T-helper 2 cell treated with Interferon-gamma antibody and Interleukin-4, amounts not matched to agents 100 ng/mL and 5 ng/mL, for 36 hours (primary cell): ENCODE measurements around the gene NACA. TPM values are rescaled to one million over a fixed set of nuclear protein-coding genes. Genes with fewer than 3 reads are reported as not detected.
"Not testable (repeated sequence)": the region's sequence is repeated elsewhere in the genome, so short reads cannot be mapped to it uniquely, and the experiment has no call there.

Experiments
- intact Hi-C: fragments of 100-400 bp; cut with micrococcal nuclease; formaldehyde crosslinking; loops from one replicate; pipeline ENCODE4 v1.15.1; 2023
- total RNA-seq: library from RNA; stranded (reverse); gene quantifications from 2 replicates; pipeline ENCODE4 v1.2.3, GENCODE V29; 2022

Gene NACA
- total RNA-seq, 1 donor from 2014 or later = 851 TPM

GRCh38 chr12:56725723-56726102 is 614 bp upstream of the NACA start:
- intact Hi-C loops = loop anchor here (1.0 to 5.0 kb wide), 5 partner anchors 27 to 362 kb away; partner anchors contain the start of genes NAB2, PRIM1 and PTGES3

DNA sequence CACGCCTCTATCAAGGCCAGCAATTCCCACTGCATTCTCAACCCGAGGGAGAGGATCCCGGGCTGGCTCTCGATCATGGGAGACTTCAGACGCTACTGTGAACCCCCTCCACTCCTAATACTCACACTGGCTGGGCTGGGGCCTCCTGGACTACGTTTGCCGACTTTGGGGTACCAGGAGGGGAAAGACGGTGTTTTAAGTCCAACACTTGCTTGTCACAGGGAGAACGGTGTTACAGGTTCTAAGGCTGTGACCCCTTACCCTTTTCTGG is 463 bp downstream of the NACA start:
- intact Hi-C loops = loop anchor here (2.0 kb wide), 1 partner anchor 88 kb away; no protein-coding TSS in a partner anchor

GRCh38 chr12:56723889-56724700 is 1.0 kb downstream of the NACA start:
- intact Hi-C loops = loop anchor here (2.0 kb wide), 1 partner anchor 87 kb away; no protein-coding TSS in a partner anchor

DNA sequence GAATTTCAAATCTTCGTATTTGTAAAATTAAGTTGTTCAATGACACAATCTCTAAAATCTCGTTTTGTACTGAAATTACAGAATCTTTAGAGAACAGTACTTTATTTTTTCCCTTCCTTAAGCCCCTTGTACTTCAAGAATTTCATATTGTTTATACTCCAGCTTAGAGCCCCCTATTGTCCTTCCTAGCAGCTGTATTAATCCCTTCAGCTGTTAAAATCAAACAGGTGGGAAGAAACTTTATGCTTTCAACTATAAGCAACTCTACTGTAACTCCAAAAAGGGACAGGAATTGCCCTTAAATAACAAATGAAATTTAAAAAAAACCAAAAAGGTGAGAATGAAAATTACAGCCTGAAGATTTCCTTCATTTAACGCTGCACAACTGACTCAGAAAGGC is 1.7 kb downstream of the NACA start:
- intact Hi-C loops = no loop called here

- intact Hi-C loops = no loop called here
Observed at GRCh38 chr12:56722832-56723231, 2.3 kb downstream of the NACA start.

DNA sequence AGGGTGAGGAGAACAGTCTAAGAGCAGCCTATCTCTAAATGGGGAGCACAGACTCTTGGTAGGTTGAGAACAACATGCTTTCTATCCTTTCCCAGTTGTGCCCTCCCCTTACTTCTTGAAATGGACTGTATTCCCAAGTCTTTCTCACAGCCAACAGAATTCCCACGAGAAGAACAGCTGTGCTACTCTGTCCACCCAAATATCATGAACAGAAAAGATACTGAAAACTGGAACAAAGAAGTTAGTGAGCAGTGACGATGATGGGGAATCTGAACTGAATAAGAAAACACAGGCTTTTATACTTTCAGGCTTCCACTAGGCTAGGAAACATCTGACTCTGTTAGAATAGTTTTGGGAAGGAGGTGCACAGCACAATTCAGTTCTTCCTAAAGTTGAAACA is 3.4 kb downstream of the NACA start:
- intact Hi-C loops = no loop called here

- intact Hi-C loops = no loop called here
Observed at GRCh38 chr12:56721216-56721615, 3.9 kb downstream of the NACA start.

DNA sequence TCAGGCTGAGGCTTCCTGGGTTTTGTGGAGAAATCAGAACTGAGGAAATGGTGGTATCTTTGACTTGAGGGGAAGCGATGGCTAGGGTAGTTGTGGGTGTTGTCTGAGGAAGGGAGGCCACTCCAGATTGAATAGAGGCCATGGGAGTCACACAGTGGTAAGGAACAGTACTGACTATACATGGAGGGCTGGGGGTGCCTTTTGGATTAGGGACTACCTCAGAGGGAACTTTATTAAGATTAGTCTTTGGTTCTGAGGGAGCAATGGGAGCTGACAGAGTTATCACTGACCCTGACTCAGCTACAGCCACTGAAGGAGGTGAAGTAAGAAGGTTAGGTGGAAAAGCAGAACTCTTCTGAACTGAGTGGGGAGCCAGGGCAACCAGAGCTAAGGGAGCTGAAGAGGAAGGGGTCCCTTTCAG is 4.4 kb downstream of the NACA start:
- intact Hi-C loops = no loop called here

GRCh38 chr12:56719056-56719455 is 6.0 kb downstream of the NACA start:
- intact Hi-C loops = no loop called here

DNA sequence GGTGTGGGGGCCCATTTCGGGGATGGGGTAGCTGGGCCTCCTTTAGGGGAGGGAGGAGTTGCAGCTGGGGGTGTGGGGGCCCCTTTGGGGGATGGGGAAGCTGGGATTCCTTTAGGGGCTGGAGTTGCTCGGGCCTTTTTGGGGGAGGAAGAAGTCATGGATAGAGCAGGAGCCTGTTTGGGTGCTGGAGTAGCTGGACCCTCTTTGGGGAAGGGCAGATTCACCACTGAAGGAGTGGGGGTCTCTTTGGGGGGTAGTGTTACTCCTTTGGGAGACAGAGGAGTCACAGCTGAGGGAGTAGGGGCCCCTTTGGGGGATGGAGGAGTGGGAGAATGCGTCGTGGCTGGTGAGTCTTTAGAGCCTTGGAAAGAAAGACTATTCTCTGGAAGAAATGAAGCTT is 6.5 kb downstream of the NACA start:
- intact Hi-C loops = no loop called here

DNA sequence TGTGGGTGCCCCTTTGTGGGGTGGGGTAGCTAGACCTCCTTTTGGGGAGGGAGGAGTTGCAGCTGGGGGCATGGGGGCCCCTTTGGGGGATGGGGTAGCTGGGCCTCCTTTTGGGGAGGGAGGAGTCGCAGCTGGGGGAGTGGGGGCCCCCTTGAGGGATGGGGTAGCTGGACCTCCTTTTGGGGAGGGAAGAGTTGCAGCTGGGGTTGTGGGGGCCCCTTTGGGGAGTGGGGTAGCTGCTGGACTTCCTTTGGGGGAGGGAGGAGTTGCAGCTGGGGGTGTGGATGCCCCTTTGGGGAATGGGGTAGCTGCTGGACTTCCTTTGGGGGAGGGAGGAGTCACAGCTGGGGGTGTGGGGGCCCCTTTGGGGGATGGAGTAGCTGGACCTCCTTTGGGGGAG is 7.0 kb downstream of the NACA start:
- intact Hi-C loops = no loop called here

DNA sequence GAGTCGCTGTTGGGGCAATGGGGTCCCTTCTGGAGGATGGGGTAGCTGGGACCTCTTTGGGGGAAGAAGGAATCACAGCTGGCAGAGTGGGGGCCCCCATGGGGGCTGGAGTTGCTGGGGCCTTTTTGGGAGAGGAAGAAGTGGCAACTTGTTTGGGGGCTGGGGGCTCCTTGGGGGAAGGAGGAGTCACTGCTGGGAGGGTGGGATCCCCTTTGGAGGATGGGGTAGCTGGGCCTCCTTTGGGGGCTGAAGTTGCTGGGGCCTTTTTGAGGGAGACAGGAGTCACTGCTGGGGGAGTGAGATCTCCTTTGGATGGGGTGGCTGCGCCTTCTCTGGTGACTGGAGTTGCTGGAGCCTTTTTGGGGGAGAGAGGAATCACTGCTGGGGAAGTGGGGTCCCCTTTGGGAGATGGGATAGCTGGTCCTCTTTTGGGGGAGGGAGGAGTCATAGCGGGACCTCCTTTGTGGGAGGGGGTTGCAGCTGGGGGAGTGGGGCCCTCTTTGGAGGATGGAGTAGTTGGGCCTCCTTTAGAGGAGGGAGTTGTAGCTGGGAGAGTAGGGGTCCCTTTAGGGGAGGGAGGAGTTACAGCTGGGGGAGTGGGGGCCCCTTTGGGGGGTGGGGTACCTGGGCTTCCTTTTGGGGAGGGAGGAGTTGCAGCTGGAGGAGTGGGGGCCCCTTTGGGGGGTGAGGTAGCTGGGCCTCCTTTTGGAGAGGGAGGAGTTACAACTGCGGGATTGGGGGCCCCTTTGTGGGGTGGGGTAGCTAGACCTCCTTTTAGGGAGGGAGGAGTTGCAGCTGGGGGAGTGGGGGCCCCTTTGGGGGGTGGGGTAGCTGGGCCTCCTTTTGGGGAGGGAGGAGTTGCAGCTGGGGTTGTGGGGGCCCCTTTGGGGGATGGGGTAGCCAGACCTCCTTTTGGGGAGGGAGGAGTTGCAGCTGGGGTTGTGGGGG is 7.9 kb downstream of the NACA start:
- intact Hi-C loops = no loop called here

DNA sequence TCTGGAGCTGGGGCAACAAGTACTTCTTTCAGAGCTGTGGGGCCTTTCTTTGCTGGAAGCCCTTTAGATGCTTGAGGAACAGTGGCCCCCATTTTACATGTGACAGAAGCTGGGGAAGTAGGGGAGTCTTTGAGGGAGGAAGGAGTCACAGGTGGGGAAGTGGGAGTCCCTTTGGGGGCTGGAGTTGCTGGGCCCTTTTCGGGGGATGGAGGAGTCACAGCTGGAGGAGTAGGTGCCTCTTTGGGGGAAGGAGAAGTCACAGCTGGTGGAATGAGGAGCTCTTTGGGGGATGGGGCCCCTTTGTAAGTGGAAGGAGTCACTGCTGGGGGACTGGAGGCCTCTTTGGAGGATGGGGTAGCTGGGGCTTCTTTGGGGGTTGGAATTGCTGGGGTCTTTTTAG is 8.6 kb downstream of the NACA start:
- intact Hi-C loops = no loop called here

GRCh38 chr12:56715798-56716197 is 9.3 kb downstream of the NACA start:
- intact Hi-C loops = no loop called here

DNA sequence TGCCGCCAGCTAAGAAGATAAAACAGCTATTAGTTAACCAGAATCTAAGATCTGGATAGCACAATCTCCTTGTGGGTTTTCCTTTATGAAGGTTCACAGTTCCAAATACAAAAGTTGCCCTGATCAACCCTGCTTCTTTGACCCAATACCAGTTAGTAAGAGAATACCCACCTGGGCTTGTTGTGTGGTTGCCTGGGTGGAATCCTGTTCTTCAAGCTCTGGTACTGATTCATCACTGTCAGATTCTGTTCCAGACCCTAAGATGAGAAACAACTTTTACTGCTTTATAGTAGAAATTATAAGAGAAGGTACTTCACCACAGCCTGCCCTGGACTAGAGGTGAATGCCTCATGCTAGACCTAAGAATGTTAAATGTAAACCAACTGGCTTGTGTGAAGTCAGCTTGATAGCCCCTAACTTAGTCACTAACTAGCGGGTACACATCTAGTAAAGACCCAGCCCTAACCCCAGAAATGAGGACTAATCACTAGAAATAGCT is 10.6 kb downstream of the NACA start:
- intact Hi-C loops = no loop called here

DNA sequence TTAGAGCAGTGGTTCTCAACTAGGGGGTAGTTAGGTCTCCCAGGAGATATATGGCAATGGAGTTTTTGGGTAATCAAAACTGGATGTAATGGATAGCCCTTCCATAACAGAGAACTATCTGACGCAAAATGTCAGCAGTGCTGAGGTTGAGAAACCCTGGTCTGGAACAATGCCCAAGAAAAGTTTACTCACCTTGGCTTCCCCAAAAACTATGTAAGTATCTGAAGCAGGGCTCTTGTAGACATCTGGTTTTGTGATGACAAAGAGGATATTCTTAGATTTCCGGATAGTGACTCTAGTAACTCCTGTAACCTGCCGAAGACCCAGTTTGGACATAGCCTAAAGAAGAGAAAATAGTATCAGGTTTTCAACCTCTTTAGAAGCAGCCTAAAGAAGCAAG is 11.8 kb downstream of the NACA start:
- intact Hi-C loops = no loop called here

DNA sequence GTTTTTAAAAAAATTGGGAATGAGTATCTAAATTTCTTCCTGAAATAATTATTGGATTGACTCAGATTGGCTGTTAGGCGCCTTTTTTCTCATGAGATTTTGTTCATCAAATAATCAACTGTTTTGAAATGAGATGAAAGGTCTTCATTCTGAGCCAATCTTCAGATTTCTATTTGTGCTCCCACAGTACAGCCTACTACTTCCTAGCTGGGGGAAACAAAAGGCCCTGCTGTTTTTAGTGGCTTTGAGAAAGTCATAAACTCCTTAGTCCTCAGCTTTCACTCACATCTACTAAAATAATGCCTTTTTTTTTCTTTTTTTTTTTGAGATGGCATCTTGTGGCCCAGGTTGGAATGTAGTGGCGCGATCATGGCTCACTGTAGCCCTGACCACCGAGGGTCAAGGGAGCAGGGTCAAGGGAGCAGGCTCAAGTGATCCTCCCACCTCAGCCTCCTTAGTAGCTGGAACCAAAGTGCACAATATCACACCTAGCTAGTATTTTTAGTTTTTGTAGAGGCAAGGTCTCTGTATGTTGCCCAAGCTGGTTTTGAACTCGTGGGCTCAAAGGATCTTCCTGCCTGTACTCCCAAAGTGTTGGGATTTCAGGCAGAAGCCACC is 15.2 kb downstream of the NACA start:
- intact Hi-C loops = no loop called here

DNA sequence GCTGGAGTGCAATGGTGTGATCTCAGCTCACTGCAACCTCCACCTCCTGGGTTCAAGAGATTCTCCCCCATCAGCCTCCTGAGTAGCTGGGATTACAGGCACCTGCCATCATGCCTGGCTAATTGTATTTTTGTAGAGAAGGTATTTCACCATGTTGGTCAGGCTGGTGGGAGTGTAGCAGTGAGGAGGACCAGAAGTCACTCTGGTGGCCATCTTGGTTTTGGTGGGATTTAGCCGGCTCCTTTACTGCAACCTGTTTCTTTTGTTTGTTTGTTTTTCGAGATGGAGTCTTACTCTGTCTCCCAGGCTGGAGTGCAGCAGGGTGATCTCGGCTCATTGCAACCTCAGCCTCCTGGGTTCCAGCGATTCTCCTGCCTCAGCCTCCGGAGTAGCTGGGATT is 20.6 kb downstream of the NACA start:
- intact Hi-C loops = not testable (repeated sequence)

DNA sequence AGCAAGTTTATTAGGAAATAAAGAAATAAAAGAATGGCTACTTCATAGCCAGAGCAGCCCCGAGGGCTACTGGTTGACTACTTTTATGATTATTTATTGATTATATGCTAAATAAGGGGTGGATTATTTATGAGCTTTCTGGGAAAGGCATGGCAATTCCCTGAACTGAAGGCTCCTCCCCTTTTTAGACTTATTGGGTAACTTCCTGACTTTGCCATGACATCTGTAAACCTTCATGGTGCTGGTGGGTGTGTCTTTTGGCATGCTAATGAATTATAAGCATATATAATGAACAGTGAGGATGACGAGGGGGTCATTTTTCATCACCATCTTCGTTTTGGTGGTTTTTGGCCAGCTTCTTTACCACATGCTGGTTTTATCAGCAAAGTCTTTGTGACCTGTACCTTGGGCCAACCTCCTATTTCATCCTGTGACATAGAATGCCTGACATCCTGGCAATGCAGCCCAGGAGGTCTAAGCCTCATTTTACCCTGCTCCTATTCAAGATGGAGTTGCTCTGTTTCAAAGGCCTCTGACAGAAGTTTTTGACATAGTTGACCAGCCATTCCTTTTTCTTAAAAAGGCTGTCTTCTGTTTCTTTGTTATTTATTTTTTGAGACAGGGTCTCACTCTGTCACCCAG is 26.0 kb downstream of the NACA start:
- intact Hi-C loops = no loop called here

GRCh38 chr12:56695327-56696101 is 29.6 kb downstream of the NACA start:
- intact Hi-C loops = no loop called here

GRCh38 chr12:56694161-56694560 is 30.9 kb downstream of the NACA start:
- intact Hi-C loops = no loop called here
